ENCODE results near the gene FEM1B. TPM values are rescaled to one million over a fixed set of nuclear protein-coding genes. Genes with fewer than 3 reads are reported as not detected.

FEM1B gene
- total RNA-seq, 5 donors from 2014 or later (not counting 1 experiment from before 2014, with no cell fraction given): 36.9 to 75.8 (median 55.3) TPM

DNA sequence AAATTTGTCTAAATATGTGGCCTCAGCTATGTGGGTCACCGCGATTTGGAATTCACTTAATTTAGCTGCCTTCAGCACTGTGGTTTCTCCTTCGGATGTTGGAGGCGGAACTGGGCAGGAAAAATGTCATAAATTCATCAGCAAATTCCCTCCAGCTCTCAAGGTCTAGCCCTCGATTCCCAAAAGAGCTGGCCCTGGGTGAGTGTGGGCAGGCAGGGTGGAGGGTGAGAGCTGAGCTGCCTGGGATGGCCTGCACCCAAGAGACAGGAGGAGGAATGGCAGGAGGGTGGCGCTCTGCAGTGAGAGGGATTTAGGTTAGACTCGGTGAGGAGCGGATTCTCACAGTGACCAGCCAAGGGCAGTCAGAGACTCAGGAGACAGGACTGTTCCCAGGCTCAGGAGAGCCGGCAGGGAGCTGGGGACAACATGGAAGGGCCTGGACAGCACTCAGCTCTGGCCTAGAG is 57.1 kb downstream of the FEM1B start:
- ChIA-PET POLR2A (no interaction called here), CTCF (no interaction called here)
- Histone ChIP-seq H3K27ac (ENCODE audit: low read length) (no peak overlapping the region), H3K9me3 (no peaks in the 10 kb centered on the region), H3K4me1 (ENCODE audit: control insufficient read depth in 1 of 2, extremely low read depth in 1 of 2, insufficient read depth in 2 of 2, low read length in 2 of 2) (no peaks in the 10 kb centered on the region), H3K36me3 (ENCODE audit: control insufficient read depth in 2 of 2, extremely low read depth in 1 of 2, insufficient read depth in 1 of 2, low read length in 1 of 2) (no peaks in the 10 kb centered on the region), H3K4me3 (ENCODE audit: control insufficient read depth in 1 of 2, extremely low read depth in 1 of 2, low read length in 1 of 2) (no peak overlapping the region), H3K27me3 (replicated peaks in 1 of 2; ENCODE audit: control insufficient read depth in 2 of 2, extremely low read depth in 1 of 2, insufficient read depth in 2 of 2, low read length in 1 of 2) (peaks cover 0 to 46% of the 10 kb centered on the region in 2 experiments)
- ATAC-seq (replicated peaks in 1 of 4) (no peak), DNase-seq (no peak)
- Mint-ChIP-seq H3K4me1 (peaks cover 0 to 2% (median 0%) of the 10 kb centered on the region in 3 donors), H3K9me3 (no peaks in the 10 kb centered on the region), H3K4me3 (no peak overlapping the region), H3K27ac (no peak overlapping the region), H3K36me3 (no peaks in the 10 kb centered on the region), H3K27me3 (peaks cover 0 to 16% of the 10 kb centered on the region in 2 donors)
- 69% methylated on average over 6 of the region's 9 CpGs for WGBS (ENCODE audit: insufficient coverage)

DNA sequence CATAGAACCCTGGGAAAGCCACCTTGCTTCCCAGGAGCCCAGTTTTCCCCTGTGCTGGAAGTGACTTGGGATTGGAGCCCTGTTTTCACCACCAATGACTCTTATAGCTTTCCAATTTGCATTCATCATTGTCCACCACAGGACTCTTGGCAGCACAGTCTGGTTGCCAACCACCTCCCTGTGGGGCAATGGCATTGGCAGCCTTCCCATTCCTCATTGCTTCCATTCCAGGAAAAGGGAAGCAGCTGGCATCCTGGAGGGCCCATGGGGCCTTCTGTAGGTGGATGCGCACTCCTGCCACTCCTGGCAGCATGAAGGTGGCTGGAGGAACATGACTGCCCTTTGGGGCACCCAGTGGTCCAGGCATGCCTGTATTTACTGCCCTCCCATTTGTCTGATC is 57.7 kb downstream of the FEM1B start:
- no peak for ATAC-seq (replicated peaks in 1 of 4)
- POLR2A ChIA-PET: no interaction called here
- DNase-seq: no peak
- Mint-ChIP-seq H3K4me3 (no peak overlapping the region), H3K27me3 (peaks cover 0 to 16% of the 10 kb centered on the region in 2 donors), H3K9me3 (no peaks in the 10 kb centered on the region), H3K27ac (no peak overlapping the region), H3K4me1 (no peaks in the 10 kb centered on the region), H3K36me3 (no peaks in the 10 kb centered on the region)
- Histone ChIP-seq H3K4me3 (ENCODE audit: control insufficient read depth in 1 of 2, extremely low read depth in 1 of 2, low read length in 1 of 2) (no peak overlapping the region), H3K36me3 (ENCODE audit: control insufficient read depth in 2 of 2, extremely low read depth in 1 of 2, insufficient read depth in 1 of 2, low read length in 1 of 2) (no peaks in the 10 kb centered on the region), H3K27ac (ENCODE audit: low read length) (no peak overlapping the region), H3K27me3 (replicated peaks in 1 of 2; ENCODE audit: control insufficient read depth in 2 of 2, extremely low read depth in 1 of 2, insufficient read depth in 2 of 2, low read length in 1 of 2) (peaks cover 0 to 46% of the 10 kb centered on the region in 2 experiments), H3K9me3 (no peaks in the 10 kb centered on the region), H3K4me1 (ENCODE audit: control insufficient read depth in 1 of 2, extremely low read depth in 1 of 2, insufficient read depth in 2 of 2, low read length in 2 of 2) (no peaks in the 10 kb centered on the region)
- CTCF ChIA-PET: no interaction called here
- WGBS (ENCODE audit: insufficient coverage): 100% methylated on average over 1 of the region's 1 CpG

DNA sequence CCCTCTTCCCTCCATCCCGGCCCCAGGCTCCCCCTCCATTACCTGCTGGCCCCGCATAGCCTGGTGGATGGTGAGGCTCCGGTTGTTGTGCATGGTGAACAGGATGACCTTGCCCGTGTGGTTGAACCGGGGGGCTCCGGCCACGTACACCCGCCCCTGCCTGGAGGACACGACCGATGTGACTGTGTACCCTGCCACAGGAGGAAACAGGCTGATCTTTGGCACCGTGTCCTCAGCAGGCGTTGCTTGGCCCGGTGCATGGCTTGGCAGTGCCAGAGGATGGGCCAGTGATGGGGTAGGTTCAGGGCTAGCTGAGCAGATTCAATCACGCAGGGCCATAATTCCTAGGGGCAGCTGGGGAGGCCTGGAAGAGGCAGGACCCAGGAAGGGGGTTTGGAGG is 58.1 kb downstream of the FEM1B start:
- Histone ChIP-seq H3K27me3 (replicated peaks in 1 of 2; ENCODE audit: control insufficient read depth in 2 of 2, extremely low read depth in 1 of 2, insufficient read depth in 2 of 2, low read length in 1 of 2) (peaks cover 0 to 46% of the 10 kb centered on the region in 2 experiments), H3K4me3 (ENCODE audit: control insufficient read depth in 1 of 2, extremely low read depth in 1 of 2, low read length in 1 of 2) (no peak overlapping the region), H3K27ac (ENCODE audit: low read length) (no peak overlapping the region), H3K4me1 (ENCODE audit: control insufficient read depth in 1 of 2, extremely low read depth in 1 of 2, insufficient read depth in 2 of 2, low read length in 2 of 2) (no peaks in the 10 kb centered on the region), H3K36me3 (ENCODE audit: control insufficient read depth in 2 of 2, extremely low read depth in 1 of 2, insufficient read depth in 1 of 2, low read length in 1 of 2) (no peaks in the 10 kb centered on the region), H3K9me3 (no peaks in the 10 kb centered on the region)
- ChIA-PET CTCF (no interaction called here), POLR2A (no interaction called here)
- peaks cover 0 to 16% of the 10 kb centered on the region in 2 donors for H3K27me3 Mint-ChIP-seq
- no peak overlapping the region for H3K27ac Mint-ChIP-seq
- H3K4me1 Mint-ChIP-seq: no peaks in the 10 kb centered on the region
- 88% methylated on average over 11 of the region's 14 CpGs for WGBS (ENCODE audit: insufficient coverage)
- no peaks in the 10 kb centered on the region for H3K9me3 Mint-ChIP-seq
- no peaks in the 10 kb centered on the region for H3K36me3 Mint-ChIP-seq
- DNase-seq (no peak), ATAC-seq (replicated peaks in 1 of 4) (no peak)
- no peak overlapping the region for H3K4me3 Mint-ChIP-seq

DNA sequence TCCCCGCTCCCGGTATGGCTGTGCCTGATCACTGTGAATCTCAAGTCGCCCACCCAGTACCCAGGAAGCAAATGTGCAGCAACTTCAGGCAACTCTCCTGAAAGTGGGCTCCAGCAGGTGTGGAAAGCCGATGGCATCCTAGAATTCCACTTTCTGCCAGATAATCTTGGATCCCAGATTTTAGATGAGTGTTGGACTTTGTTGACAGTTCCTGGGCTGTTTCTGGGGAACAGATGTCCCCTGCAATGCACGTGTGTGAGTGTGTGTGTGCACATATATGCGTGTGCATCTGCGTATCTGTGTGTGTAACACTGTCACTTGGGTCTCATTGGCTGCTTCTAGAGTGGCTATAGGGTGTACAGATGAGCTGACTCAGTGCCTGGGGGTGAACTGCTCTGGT is 59.0 kb downstream of the FEM1B start:
- Mint-ChIP-seq H3K27ac (no peak overlapping the region), H3K4me1 (no peaks in the 10 kb centered on the region), H3K9me3 (no peaks in the 10 kb centered on the region), H3K4me3 (no peak overlapping the region), H3K27me3 (peaks cover 0 to 13% of the 10 kb centered on the region in 2 donors), H3K36me3 (no peaks in the 10 kb centered on the region)
- DNase-seq (no peak), ATAC-seq (replicated peaks in 1 of 4) (no peak)
- no peaks in the 10 kb centered on the region for H3K9me3 ChIP-seq
- no peaks in the 10 kb centered on the region for H3K36me3 ChIP-seq (ENCODE audit: control insufficient read depth in 2 of 2, extremely low read depth in 1 of 2, insufficient read depth in 1 of 2, low read length in 1 of 2)
- H3K4me3 ChIP-seq (ENCODE audit: control insufficient read depth in 1 of 2, extremely low read depth in 1 of 2, low read length in 1 of 2): no peak overlapping the region
- peaks cover 0 to 44% of the 10 kb centered on the region in 2 experiments for H3K27me3 ChIP-seq (replicated peaks in 1 of 2; ENCODE audit: control insufficient read depth in 2 of 2, extremely low read depth in 1 of 2, insufficient read depth in 2 of 2, low read length in 1 of 2)
- H3K27ac ChIP-seq (ENCODE audit: low read length): no peak overlapping the region
- POLR2A ChIA-PET: no interaction called here
- H3K4me1 ChIP-seq (ENCODE audit: control insufficient read depth in 1 of 2, extremely low read depth in 1 of 2, insufficient read depth in 2 of 2, low read length in 2 of 2): no peaks in the 10 kb centered on the region
- CTCF ChIA-PET: no interaction called here
- WGBS (ENCODE audit: insufficient coverage): 86% methylated on average over 7 of the region's 7 CpGs

DNA sequence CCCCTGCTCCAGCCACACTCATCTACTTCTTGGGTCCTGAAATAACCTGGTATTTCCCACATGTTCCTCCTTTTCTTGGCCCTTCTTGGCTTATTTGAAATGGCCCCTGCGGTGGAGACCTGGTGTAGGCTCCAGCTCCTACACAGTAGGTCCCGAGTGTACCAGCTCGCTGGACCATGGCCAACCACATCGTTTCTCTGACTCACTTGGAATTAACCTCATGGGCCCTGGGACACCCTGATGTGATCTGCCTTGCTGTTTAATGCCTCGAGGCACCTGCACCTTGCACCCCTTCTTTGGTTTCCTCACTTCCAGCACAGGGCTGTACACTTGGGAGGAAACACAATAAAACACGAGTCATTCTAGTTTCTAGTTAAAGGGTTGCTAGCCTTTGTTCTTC is 60.3 kb downstream of the FEM1B start:
- Histone ChIP-seq H3K36me3 (ENCODE audit: control insufficient read depth in 2 of 2, extremely low read depth in 1 of 2, insufficient read depth in 1 of 2, low read length in 1 of 2) (no peaks in the 10 kb centered on the region), H3K4me1 (ENCODE audit: control insufficient read depth in 1 of 2, extremely low read depth in 1 of 2, insufficient read depth in 2 of 2, low read length in 2 of 2) (no peaks in the 10 kb centered on the region), H3K27ac (ENCODE audit: low read length) (no peak overlapping the region), H3K27me3 (replicated peaks in 1 of 2; ENCODE audit: control insufficient read depth in 2 of 2, extremely low read depth in 1 of 2, insufficient read depth in 2 of 2, low read length in 1 of 2) (peaks cover 0 to 41% of the 10 kb centered on the region in 2 experiments), H3K9me3 (no peaks in the 10 kb centered on the region), H3K4me3 (ENCODE audit: control insufficient read depth in 1 of 2, extremely low read depth in 1 of 2, low read length in 1 of 2) (no peak overlapping the region)
- CTCF ChIA-PET: no interaction called here
- POLR2A ChIA-PET: no interaction called here
- Mint-ChIP-seq H3K4me3 (no peak overlapping the region), H3K27ac (no peak overlapping the region), H3K36me3 (no peaks in the 10 kb centered on the region), H3K9me3 (no peaks in the 10 kb centered on the region), H3K27me3 (peaks cover 0 to 13% of the 10 kb centered on the region in 2 donors), H3K4me1 (no peaks in the 10 kb centered on the region)
- 61% methylated on average over 6 of the region's 6 CpGs for WGBS (ENCODE audit: insufficient coverage)
- DNase-seq (no peak), ATAC-seq (replicated peaks in 1 of 4) (no peak)

DNA sequence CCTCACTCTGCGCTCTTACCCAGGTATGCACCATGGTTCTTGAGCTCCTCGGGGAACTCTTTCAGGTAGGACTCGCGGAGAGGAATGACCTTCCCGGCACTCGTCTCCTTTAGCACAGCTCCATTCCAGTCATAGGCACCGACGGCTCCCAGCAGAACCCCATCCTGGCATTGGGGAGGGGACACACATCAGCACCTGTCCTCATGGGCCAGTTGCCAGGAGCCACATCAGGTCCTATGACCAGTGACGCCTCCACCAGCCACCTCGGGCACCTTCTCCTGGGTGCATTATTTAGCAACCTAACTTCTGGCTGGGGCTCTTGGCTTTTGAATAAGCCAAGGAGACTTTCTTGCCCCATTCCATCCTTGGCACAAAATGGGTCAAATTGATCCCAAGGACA is 61.9 kb downstream of the FEM1B start:
- peaks cover 0 to 34% of the 10 kb centered on the region in 2 experiments for H3K27me3 ChIP-seq (replicated peaks in 1 of 2; ENCODE audit: control insufficient read depth in 2 of 2, extremely low read depth in 1 of 2, insufficient read depth in 2 of 2, low read length in 1 of 2)
- H3K4me3 ChIP-seq (ENCODE audit: control insufficient read depth in 1 of 2, extremely low read depth in 1 of 2, low read length in 1 of 2): no peak overlapping the region
- no peaks in the 10 kb centered on the region for H3K9me3 ChIP-seq
- H3K27ac Mint-ChIP-seq: no peak overlapping the region
- no peaks in the 10 kb centered on the region for H3K36me3 ChIP-seq (ENCODE audit: control insufficient read depth in 2 of 2, extremely low read depth in 1 of 2, insufficient read depth in 1 of 2, low read length in 1 of 2)
- no peaks in the 10 kb centered on the region for H3K4me1 ChIP-seq (ENCODE audit: control insufficient read depth in 1 of 2, extremely low read depth in 1 of 2, insufficient read depth in 2 of 2, low read length in 2 of 2)
- POLR2A ChIA-PET: no interaction called here
- no peak overlapping the region for H3K4me3 Mint-ChIP-seq
- no peaks in the 10 kb centered on the region for H3K9me3 Mint-ChIP-seq
- no peak for ATAC-seq (replicated peaks in 1 of 4)
- CTCF ChIA-PET: no interaction called here
- 92% methylated on average over 6 of the region's 10 CpGs for WGBS (ENCODE audit: insufficient coverage)
- H3K27ac ChIP-seq (ENCODE audit: low read length): no peak overlapping the region
- no peak for DNase-seq
- H3K27me3 Mint-ChIP-seq: peaks cover 0 to 3% of the 10 kb centered on the region in 2 donors
- no peaks in the 10 kb centered on the region for H3K36me3 Mint-ChIP-seq
- no peaks in the 10 kb centered on the region for H3K4me1 Mint-ChIP-seq

Measured in T-cell (primary cell).